PFSK-1 (cell line): Measurements from ENCODE around the gene FGD3.

Experiments used
- FOXP2 ChIP-seq: optimal IDR thresholded peaks from 2 replicates; pipeline ENCODE3; 2011; ENCODE audit warnings: borderline replicate concordance, control low read depth, inconsistent platforms; ENCODE audit not compliant: insufficient read depth; ENCODE audit errors: extremely low read length, extremely low read depth
- POLR2AphosphoS5 ChIP-seq: IDR thresholded peaks from 2 replicates; pipeline ENCODE4 v1.6.1; 2012; ENCODE audit warnings: low read depth, mild to moderate bottlenecking, control low read depth, low read length, moderate library complexity
- REST ChIP-seq, 2 experiments: IDR thresholded peaks; 2 replicates each; pipeline versions ENCODE4 v1.6.1 to v1.8.0; 2011 to 2012; ENCODE audit warnings: low read depth in 2 of 2, low read length in 2 of 2, control low read depth in 1 of 2, inconsistent platforms in 1 of 2, mild to moderate bottlenecking in 1 of 2, moderate library complexity in 1 of 2; ENCODE audit not compliant: insufficient read depth in 1 of 2
- SIN3A ChIP-seq: IDR thresholded peaks from 2 replicates; pipeline ENCODE4 v1.6.1; 2012; ENCODE audit warnings: mild to moderate bottlenecking, low read length, moderate library complexity, borderline replicate concordance; ENCODE audit not compliant: insufficient read depth
- TAF1 ChIP-seq: IDR thresholded peaks from 2 replicates; pipeline ENCODE4 v1.6.1; 2012; ENCODE audit warnings: low read length, control low read depth, borderline replicate concordance; ENCODE audit not compliant: insufficient read depth

GRCh38 chr9:93061260-93061751, 114.0 kb downstream of the FGD3 start:
- TF ChIP-seq POLR2AphosphoS5 (no peak), REST (IDR thresholded peaks at IDR 0.05; ENCODE audit: insufficient read depth in 1 of 2, low read depth in 2 of 2, low read length in 2 of 2) (no peak), TAF1 (no peak), SIN3A (no peak), FOXP2 (no peak)
